HG03159 (cell line): ENCODE data around the gene RALGPS1.

ENCODE experiments used
- ATAC-seq: cut with Tn5 transposase; IDR thresholded peaks from one replicate; pipeline ENCODE4 v1.9.1; 2021; ENCODE audit warnings: mild to moderate bottlenecking, moderate library complexity; ENCODE audit not compliant: unreplicated experiment

RALGPS1 gene

GRCh38 chr9:126914458-126915280 lies at the start of gene RALGPS1:
TSS of gene RALGPS1 (plus strand) at chr9:126914782. CDS start at chr9:126962290, 47,508 bp downstream.
- peak; percentile 98 for ATAC-seq

DNA sequence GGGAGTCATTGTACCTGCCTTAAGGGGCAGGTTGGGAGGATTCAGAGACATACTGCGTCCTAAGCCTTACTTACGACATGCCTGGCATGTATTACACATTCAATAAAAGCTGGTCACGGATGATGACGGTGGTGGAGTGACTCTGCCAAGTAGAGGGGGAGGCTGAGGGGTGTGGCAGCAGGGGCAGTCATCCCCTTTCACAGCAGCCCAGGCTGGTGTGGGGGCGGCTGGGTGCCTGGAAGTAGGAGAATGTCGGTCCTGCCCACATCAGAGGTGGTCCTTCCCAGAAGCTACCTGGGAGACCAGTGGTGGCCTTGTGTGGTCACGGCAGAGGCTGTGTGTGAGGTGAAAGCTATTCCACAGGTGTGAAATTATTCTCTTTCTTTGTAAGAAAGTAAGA lies 45.2 kb upstream of the RALGPS1 start:
- ATAC-seq: no peak

DNA sequence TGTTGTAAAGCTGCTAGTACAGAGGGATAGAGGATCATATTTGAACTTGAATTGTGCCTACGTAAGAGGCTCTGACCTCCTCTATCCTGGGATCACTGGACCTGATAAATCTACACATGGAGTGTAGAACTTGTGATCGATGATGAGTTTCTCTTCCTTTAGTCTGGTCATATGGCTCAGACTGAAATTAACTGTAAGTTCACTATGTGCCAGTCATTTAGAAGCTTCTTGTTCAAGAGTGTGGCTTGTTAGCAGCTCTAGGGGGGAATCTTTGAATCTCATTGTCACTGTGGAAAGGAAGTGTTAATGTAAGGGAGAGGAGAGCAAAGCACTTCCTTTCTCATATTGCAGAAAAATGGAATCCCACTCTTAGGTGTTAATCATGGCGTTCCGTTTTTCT lies 42.1 kb upstream of the RALGPS1 start:
- ATAC-seq: no peak

GRCh38 chr9:126874546-126875314 lies 39.9 kb upstream of the RALGPS1 start:
- ATAC-seq: no peak

- no peak for ATAC-seq
These were observed 38.6 kb upstream of the RALGPS1 start for GRCh38 chr9:126875756-126876510.

- no peak for ATAC-seq
These were observed 38.1 kb upstream of the RALGPS1 start for GRCh38 chr9:126876531-126876930.

DNA sequence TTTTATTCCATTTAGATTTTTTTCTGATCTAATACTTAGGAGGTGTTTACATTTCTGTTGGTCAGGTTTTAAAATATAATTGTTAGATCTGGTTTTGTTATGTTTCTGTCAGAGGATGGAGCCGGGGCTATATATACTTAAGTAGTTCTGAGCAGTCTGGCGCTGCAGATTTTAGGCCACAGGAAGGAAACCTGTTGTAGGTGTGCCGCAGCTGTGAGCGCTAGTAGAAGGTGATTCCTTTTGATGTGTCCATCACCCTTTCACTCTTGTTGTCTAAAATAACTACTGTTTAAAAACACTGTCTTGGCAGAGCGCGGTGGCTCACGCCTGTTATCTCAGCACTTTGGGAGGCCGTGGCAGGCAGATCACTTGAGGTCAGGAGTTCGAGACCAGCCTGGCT lies 37.2 kb upstream of the RALGPS1 start:
- ATAC-seq: no peak

DNA sequence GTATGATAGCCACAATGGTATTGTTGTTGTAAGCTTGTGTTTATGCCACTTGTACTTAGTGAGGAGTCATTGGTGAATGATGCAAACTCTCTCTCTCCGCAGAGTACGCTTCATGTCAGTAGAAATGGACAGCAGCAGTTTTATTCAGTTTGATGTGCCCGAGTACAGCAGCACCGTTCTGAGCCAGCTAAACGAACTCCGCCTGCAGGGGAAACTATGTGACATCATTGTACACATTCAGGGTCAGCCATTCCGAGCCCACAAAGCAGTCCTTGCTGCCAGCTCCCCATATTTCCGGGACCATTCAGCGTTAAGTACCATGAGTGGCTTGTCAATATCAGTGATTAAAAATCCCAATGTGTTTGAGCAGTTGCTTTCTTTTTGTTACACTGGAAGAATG lies 35.3 kb upstream of the RALGPS1 start:
- no peak for ATAC-seq

GRCh38 chr9:126880226-126880946 lies 34.2 kb upstream of the RALGPS1 start:
- no peak for ATAC-seq

DNA sequence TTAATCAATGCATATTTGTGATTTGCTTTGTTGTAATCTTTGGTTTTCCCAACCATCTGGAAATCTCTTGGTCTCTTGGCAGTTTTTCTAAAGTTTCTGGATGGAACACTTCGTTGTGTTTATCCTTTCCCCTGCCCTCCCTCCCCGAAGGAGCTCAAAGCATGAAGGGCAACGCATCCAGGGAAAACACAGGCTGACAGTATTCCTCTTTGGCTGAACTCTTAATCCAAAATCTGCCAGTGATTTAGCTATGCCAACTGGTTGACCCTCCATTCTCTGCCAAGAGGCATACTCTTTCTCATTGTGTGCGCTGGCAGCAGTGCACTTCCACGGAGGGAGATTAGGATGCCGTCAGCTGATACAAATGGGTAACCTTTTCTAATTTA lies 33.6 kb upstream of the RALGPS1 start:
- ATAC-seq: no peak

GRCh38 chr9:126882746-126883145 lies 31.8 kb upstream of the RALGPS1 start:
- ATAC-seq: no peak

- no peak for ATAC-seq
These were observed 30.9 kb upstream of the RALGPS1 start for GRCh38 chr9:126883636-126884035.

- no peak for ATAC-seq
These were observed 29.4 kb upstream of the RALGPS1 start for GRCh38 chr9:126885131-126885641.

DNA sequence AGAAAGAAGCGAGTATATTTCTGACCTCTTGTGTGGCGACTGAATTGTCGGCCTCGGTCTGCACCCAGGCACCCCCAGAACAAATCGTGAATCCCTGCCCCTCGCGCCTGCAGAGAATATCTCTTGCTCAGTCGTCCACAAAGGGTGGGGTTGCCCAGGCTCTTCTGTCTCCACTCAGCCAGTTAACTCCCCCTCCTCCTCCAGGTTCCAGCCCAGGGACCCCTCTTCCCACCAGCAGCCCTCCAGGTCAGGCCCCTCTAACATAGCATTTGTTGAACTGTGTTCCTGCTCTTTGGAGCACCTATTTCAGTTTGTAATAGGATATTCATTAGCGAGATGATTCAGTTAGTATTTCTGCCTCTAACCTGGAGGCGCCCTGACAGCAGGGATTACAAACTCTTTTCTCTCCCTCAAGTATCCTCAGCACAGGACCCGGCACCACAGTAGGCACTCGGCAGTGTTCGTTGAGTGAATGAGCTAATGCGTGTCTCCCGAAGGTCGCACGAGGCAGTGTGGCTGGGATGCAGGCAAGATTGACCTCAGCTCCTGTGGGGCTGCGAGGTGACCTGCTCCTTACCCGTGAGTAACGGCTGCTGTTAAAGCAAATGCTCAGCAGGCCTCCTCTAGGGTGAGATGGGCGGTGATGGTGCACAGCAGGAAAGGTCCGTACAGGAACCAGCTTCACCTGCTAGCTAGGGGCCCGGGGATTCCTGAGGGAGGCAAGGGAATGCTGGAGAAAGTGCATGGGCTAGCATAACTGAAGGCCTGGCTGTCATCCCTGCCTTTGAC lies 28.4 kb upstream of the RALGPS1 start:
- no peak for ATAC-seq

DNA sequence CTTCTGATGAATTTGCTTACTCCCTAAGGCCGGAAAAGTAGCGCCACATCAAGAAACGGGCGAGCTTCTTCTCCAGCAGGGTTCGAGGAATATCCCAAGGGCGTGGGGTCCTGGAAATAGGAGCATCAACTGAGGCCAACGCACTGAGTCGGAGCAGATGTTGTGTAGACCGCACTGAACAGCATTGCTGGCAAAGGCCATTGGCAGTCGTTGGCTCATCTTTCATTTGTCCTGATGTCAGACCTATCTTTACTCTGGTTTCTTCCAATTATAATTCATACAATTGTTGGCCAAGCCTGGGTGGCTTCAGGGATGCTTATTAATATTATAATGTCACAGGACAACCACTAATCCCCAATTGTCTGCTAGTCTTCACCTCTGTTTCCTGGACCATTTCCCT lies 27.7 kb upstream of the RALGPS1 start:
- ATAC-seq: no peak

- no peak for ATAC-seq
These were observed 22.9 kb upstream of the RALGPS1 start for GRCh38 chr9:126891676-126892075.

DNA sequence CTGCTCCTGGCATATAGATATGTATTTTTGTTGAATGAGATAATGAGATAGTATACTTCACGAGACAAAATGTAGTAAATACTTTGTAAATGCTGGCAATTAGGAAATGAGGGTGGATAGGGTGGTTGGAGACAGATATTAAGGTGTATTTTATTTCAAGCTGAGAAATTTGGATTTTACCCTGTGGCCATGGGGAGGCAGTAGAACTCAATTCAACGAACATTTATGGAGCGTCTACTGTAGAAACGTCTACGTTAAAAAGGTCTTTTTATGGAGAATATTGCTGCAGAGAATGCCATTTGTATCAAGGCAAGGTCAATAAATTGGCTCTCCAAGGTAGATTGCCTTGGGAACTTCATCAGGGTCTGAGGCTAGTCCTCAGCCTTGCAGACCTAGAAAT lies 21.5 kb upstream of the RALGPS1 start:
- ATAC-seq: no peak

GRCh38 chr9:126894052-126894603 lies 20.5 kb upstream of the RALGPS1 start:
- ATAC-seq: no peak

DNA sequence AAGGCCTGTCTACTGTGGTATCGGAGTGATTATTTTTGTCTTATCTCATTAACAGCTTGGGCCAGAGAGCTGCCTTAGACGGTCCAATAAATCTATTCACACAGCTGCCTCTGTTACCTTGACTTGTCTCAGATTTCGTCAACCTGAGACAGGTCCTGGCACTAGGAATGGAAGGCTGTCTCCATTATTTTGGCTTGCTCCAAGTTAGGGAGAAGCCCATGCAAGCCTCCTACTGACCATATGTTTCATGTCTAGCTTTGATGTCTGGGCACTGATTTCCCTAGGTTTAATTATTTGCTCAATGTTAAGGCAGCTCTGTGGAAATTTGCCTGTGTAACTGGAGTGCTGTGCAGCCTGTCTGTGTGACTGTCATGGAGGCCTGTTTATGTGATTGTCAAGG lies 12.4 kb upstream of the RALGPS1 start:
- no peak for ATAC-seq

GRCh38 chr9:126904586-126904985 lies 10.0 kb upstream of the RALGPS1 start:
- ATAC-seq: no peak
